K562 (cell line): ENCODE results near the gene NINJ2. TPM values are rescaled to one million over a fixed set of nuclear protein-coding genes. Genes with fewer than 3 reads are reported as not detected.

Source experiments
- ATAC-seq: fragments of 200-7000 bp; cut with Tn5 transposase; 3 replicates; pipeline ENCODE4 v1.9.1; 2020; ENCODE audit warnings: moderate library complexity
- BruUV-seq: library from RNA; stranded (reverse); fragments of 400-500 nt; replicated peaks from 2 replicates; lab custom pipeline; 2021; lab: Mats Ljungman, UMichigan
- CTCF ChIA-PET: fragments of 300-600 bp; formaldehyde crosslinking; extraction: SDS; loops from one replicate; lab custom pipeline; 2021; ENCODE audit warnings: low intra/inter-chr PET ratio; lab: Yijun Ruan, JAX
- POLR2A ChIA-PET: fragments of 300-600, 350-650 bp; sonication (Branson Sonifier 250); formaldehyde crosslinking; extraction: SDS; loops from one replicate; lab custom pipeline; 2021; ENCODE audit warnings: antibody characterized with exemption, inconsistent platforms; lab: Yijun Ruan, JAX
- DNase-seq, 4 experiments: peaks; one replicate each; pipeline versions ENCODE4 v3.0.0 to v3.0.0-alpha.2; 2011 to 2018; ENCODE audit warnings: low spot score in 3 of 4, mixed read lengths in 3 of 4; ENCODE audit errors: extremely low read depth in 1 of 4
- FAIRE-seq: peaks from 2 replicates; lab custom pipeline; 2011; peaks lifted over from hg19 to GRCh38; lab: Jason Lieb, UNC
- H2AFZ ChIP-seq: 2 replicates; pipeline ENCODE4 v1.6.0; 2011; ENCODE audit warnings: low read depth, low read length, control low read depth, inconsistent platforms
- H3K27ac ChIP-seq: fragments of 200-600 bp; 3 replicates; pipeline ENCODE4 v1.8.0; 2011; ENCODE audit warnings: low read depth, mild to moderate bottlenecking, control low read depth, inconsistent platforms, low read length, moderate library complexity, mixed read lengths; ENCODE audit errors: extremely low read depth
- H3K27me3 ChIP-seq, 2 experiments: fragments of 300-600 bp in 1 of 2; 2 replicates in 1 of 2; 3 replicates in 1 of 2; pipeline versions ENCODE4 v1.6.0 to v1.8.0; 2011; ENCODE audit warnings: inconsistent platforms in 2 of 2, low read length in 2 of 2, mild to moderate bottlenecking in 1 of 2, mixed read lengths in 1 of 2, moderate library complexity in 1 of 2; ENCODE audit not compliant: control insufficient read depth in 2 of 2, insufficient read depth in 2 of 2
- H3K36me3 ChIP-seq: fragments of 300-600 bp; 3 replicates; pipeline ENCODE4 v1.8.0; 2011; ENCODE audit warnings: mild to moderate bottlenecking, low read length, inconsistent platforms; ENCODE audit not compliant: control insufficient read depth, insufficient read depth
- H3K4me1 ChIP-seq, 2 experiments: fragments of 200-600 bp in 1 of 2; replicated peaks in 1 of 2; 2 replicates in 1 of 2; 3 replicates in 1 of 2; pipeline versions ENCODE4 v1.5.1 to v1.8.0; 2011; ENCODE audit warnings: inconsistent platforms in 2 of 2, low read length in 2 of 2, mild to moderate bottlenecking in 1 of 2, mixed read lengths in 1 of 2, moderate library complexity in 1 of 2; ENCODE audit not compliant: control insufficient read depth in 2 of 2, insufficient read depth in 2 of 2
- H3K4me2 ChIP-seq: 2 replicates; pipeline ENCODE4 v1.6.1; 2011; ENCODE audit warnings: low read length, control low read depth, inconsistent platforms, mixed read lengths; ENCODE audit not compliant: insufficient read depth
- H3K4me3 ChIP-seq: fragments of 200-600 bp; sonication (generic), shearing (Covaris generic); 2 replicates; pipeline ENCODE4 v1.5.1; 2016; ENCODE audit warnings: control low read depth, inconsistent platforms
- H3K79me2 ChIP-seq: fragments of 200-600 bp; 3 replicates; pipeline ENCODE4 v1.8.0; 2011; ENCODE audit warnings: low read length, inconsistent platforms; ENCODE audit not compliant: control insufficient read depth, insufficient read depth
- H3K9ac ChIP-seq, 2 experiments: 2 replicates each; pipeline versions ENCODE4 v1.6.0 to v1.6.1; 2011; ENCODE audit warnings: low read depth in 2 of 2, low read length in 2 of 2, control low read depth in 1 of 2, inconsistent platforms in 1 of 2, mild to moderate bottlenecking in 1 of 2, mixed read lengths in 1 of 2; ENCODE audit not compliant: insufficient read depth in 1 of 2
- H3K9me1 ChIP-seq: one replicate; pipeline ENCODE4 v1.6.0; 2011; ENCODE audit warnings: inconsistent platforms, mild to moderate bottlenecking, low read length, moderate library complexity; ENCODE audit not compliant: control insufficient read depth, insufficient read depth
- H3K9me3 ChIP-seq: replicated peaks from 2 replicates; pipeline ENCODE4 v1.5.1; 2011; ENCODE audit warnings: low read depth, low read length, inconsistent platforms; ENCODE audit not compliant: control insufficient read depth, insufficient read depth
- H4K20me1 ChIP-seq: replicated peaks from 2 replicates; pipeline ENCODE4 v1.6.1; 2011; ENCODE audit warnings: low read length, inconsistent platforms, mixed read lengths; ENCODE audit not compliant: control insufficient read depth, insufficient read depth
- CREB3 ChIP-seq: fragments of 450-650 bp; conservative IDR thresholded peaks from 2 replicates; pipeline ENCODE4 v1.6.1; 2016; ENCODE audit warnings: missing genetic modification characterization, low read depth, mild to moderate bottlenecking, missing compliant biosample characterization, moderate library complexity
- KLF13 ChIP-seq: fragments of 450-650 bp; IDR thresholded peaks from 2 replicates; pipeline ENCODE4 v1.6.1; 2016; ENCODE audit warnings: missing genetic modification characterization, low read depth, mild to moderate bottlenecking, missing compliant biosample characterization, moderate library complexity, borderline replicate concordance
- NFIC ChIP-seq: fragments of 450-650 bp; IDR thresholded peaks from 2 replicates; pipeline ENCODE4 v1.6.1; 2017; ENCODE audit warnings: mild to moderate bottlenecking, inconsistent platforms
- RAD21 ChIP-seq, 2 experiments: fragments of 250-450 bp in 1 of 2; fragments of 450-650 bp in 1 of 2; sonication (Bioruptor Pico) in 1 of 2; formaldehyde crosslinking in 1 of 2; IDR thresholded peaks in 1 of 2; conservative IDR thresholded peaks in 1 of 2; 2 replicates each; pipeline versions ENCODE4 v1.4.0 to v1.8.0; 2020 to 2022; ENCODE audit warnings: mild to moderate bottlenecking in 2 of 2, moderate library complexity in 1 of 2
- RHOXF2B ChIP-seq: fragments of 250-450 bp; sonication (Bioruptor Pico); conservative IDR thresholded peaks from 2 replicates; pipeline ENCODE4 v1.5.1; 2021
- SIRT6 ChIP-seq: IDR thresholded peaks from one replicate; pipeline ENCODE4 v1.6.1; 2012; ENCODE audit warnings: low read depth, mild to moderate bottlenecking, control low read depth, inconsistent platforms, low read length, moderate library complexity
- SNIP1 ChIP-seq: fragments of 450-650 bp; IDR thresholded peaks from 2 replicates; pipeline ENCODE4 v1.7.1; 2017; ENCODE audit warnings: low read depth, mild to moderate bottlenecking
- ZFP36 ChIP-seq: fragments of 150-350 bp; IDR thresholded peaks from 2 replicates; pipeline ENCODE4 v1.6.1; 2018; ENCODE audit warnings: low read length, low read depth; ENCODE audit not compliant: partially characterized antibody
- ZNF24 ChIP-seq: fragments of 450-650 bp; IDR thresholded peaks from 2 replicates; pipeline ENCODE4 v1.6.1; 2016
- ZNF57 ChIP-seq: fragments of 450-650 bp; formaldehyde crosslinking; IDR thresholded peaks from 2 replicates; pipeline ENCODE4 v1.4.0; 2020; ENCODE audit warnings: mild to moderate bottlenecking, moderate library complexity
- WGBS: fragments of 100-300 bp; shearing (Covaris generic); methylation state at CpG from one replicate; pipeline ENCODE4 v1.1.6; 2016; ENCODE audit warnings: low coverage, mixed read lengths; ENCODE audit not compliant: insufficient coverage; ENCODE audit errors: missing lambda C conversion rate; 5-methylcytosine and 5-hydroxymethylcytosine counted together
- in situ Hi-C: fragments of 300-500 bp; cut with MboI; formaldehyde crosslinking; loops from 4 replicates; pipeline ENCODE4 v1.15.0; 2018; ENCODE audit warnings: inconsistent platforms, mixed read lengths
- intact Hi-C: fragments of 100-400 bp; cut with micrococcal nuclease; formaldehyde crosslinking; loops from 2 replicates; pipeline ENCODE4 v1.14.2; 2022
- polyA plus RNA-seq, 8 experiments: library from polyadenylated mRNA; depleted of rRNA in 4 of 8; stranded (reverse) in 5 of 8; unstranded in 3 of 8; fragments of >200 nt; fragmentation: Nextera tagmentation in 2 of 8; fragmentation: Illumina TruSeq in 1 of 8; extraction: Ambion mirVana in 2 of 8; extraction: Trizol in 1 of 8; gene quantifications; 2 replicates each; pipeline versions ENCODE4 v1.2.1 to v1.2.3, GENCODE V29; 2011 to 2014; ENCODE audit warnings: inconsistent platforms in 1 of 8, missing spikeins in 1 of 8
- total RNA-seq, 7 experiments: library from RNA; depleted of rRNA in 6 of 7; stranded (reverse); fragments of >200 nt in 6 of 7; fragmentation: Illumina TruSeq in 2 of 7; extraction: Trizol in 2 of 7; gene quantifications; 2 replicates each; pipeline versions ENCODE4 v1.2.1 to v1.2.3, GENCODE V29; 2011 to 2021; ENCODE audit warnings: low replicate concordance in 1 of 7
- TF ChIP-seq, protein P1 (sequence below), 2 experiments: fragments of 450-650 bp in 1 of 2; IDR thresholded peaks; 2 replicates each; pipeline ENCODE4 v1.6.1; 2011 to 2017; ENCODE audit warnings: low read depth in 2 of 2, antibody characterized with exemption in 1 of 2, borderline replicate concordance in 1 of 2, low read length in 1 of 2, mild to moderate bottlenecking in 1 of 2, mixed read lengths in 1 of 2; ENCODE audit not compliant: control insufficient read depth in 1 of 2

Gene NINJ2
- total and polyA plus RNA-seq, 9 of the 15 experiments (the other 6 are each of a cell fraction or from before 2014, with no cell fraction given): 2.6 to 16.0 (median 4.5) TPM

DNA sequence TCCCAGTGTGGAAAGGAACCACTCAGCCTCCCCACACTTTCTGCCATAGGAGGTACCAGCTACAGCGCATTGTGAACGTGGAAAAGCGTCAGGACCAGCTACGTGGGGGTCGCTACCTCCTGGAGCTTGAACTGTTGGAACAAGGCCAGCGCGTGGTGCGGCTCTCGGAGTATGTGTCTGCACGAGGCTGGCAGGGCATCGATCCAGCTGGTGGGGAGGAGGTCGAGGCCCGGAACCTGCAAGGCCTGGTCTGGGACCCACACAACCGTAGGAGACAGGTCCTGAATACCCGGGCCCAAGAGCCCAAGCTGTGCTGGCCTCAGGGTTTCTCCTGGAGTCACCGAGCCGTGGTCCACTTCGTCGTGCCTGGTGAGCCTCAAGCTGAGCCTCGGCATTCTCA is 106.7 kb downstream of the NINJ2 start:
- no peaks in the 10 kb centered on the region for H3K36me3 ChIP-seq
- intact Hi-C loops: no loop called here

GRCh38 chr12:554001-554285 is 109.3 kb downstream of the NINJ2 start:
- POLR2A ChIA-PET: interaction anchor here (0.6 kb wide), 1 partner anchor 458 kb away, joined by 3 read pairs; no protein-coding TSS in a partner anchor
- Histone ChIP-seq H3K9me1 (no peaks in the 10 kb centered on the region), H3K27ac (no peak overlapping the region), H3K4me2 (no peak overlapping the region), H2AFZ (no peak overlapping the region), H4K20me1 (peaks cover 4% of the 10 kb centered on the region; the same call in 1 of the 2 replicates), H3K27me3 (peaks cover 3 to 69% of the 10 kb centered on the region in 2 experiments; a peak in 4 of 5 replicates), H3K36me3 (no peaks in the 10 kb centered on the region), H3K4me1 (peaks cover 0 to 11% of the 10 kb centered on the region in 2 experiments; a peak in 3 of 5 replicates), H3K9ac (no peak overlapping the region), H3K79me2 (no peaks in the 10 kb centered on the region), H3K9me3 (no peaks in the 10 kb centered on the region), H3K4me3 (no peak overlapping the region)
- no TSS peak for BruUV-seq
- WGBS: 22% methylated on average over 6 of the region's 8 CpGs
- CTCF ChIA-PET: no interaction called here
- ATAC-seq (no peak), DNase-seq (no peak), FAIRE-seq (no peak)
- in situ Hi-C loops: loop anchor here (25.0 kb wide), 1 partner anchor 1033 kb away; the partner anchor contains the start of gene FBXL14
- intact Hi-C loops: no loop called here
- TF ChIP-seq ZNF57 (no peak), ZFP36 (no peak), RHOXF2B (CRISPR knock-in tag) (no peak), KLF13 (no peak), SIRT6 (no peak), ZNF24 (no peak), SNIP1 (no peak), RAD21 (CRISPR knock-in tag; conservative IDR thresholded peaks at IDR 0.05 in 1 of 2, IDR thresholded peaks at IDR 0.05 in 1 of 2) (no peak)
- TF ChIP-seq, protein P1, sequence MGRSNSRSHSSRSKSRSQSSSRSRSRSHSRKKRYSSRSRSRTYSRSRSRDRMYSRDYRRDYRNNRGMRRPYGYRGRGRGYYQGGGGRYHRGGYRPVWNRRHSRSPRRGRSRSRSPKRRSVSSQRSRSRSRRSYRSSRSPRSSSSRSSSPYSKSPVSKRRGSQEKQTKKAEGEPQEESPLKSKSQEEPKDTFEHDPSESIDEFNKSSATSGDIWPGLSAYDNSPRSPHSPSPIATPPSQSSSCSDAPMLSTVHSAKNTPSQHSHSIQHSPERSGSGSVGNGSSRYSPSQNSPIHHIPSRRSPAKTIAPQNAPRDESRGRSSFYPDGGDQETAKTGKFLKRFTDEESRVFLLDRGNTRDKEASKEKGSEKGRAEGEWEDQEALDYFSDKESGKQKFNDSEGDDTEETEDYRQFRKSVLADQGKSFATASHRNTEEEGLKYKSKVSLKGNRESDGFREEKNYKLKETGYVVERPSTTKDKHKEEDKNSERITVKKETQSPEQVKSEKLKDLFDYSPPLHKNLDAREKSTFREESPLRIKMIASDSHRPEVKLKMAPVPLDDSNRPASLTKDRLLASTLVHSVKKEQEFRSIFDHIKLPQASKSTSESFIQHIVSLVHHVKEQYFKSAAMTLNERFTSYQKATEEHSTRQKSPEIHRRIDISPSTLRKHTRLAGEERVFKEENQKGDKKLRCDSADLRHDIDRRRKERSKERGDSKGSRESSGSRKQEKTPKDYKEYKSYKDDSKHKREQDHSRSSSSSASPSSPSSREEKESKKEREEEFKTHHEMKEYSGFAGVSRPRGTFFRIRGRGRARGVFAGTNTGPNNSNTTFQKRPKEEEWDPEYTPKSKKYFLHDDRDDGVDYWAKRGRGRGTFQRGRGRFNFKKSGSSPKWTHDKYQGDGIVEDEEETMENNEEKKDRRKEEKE (IDR thresholded peaks at IDR 0.05; ENCODE audit: borderline replicate concordance in 1 of 2, control insufficient read depth in 1 of 2, low read depth in 2 of 2, low read length in 1 of 2): no peak

More for the DNA sequence above, 106.7 kb downstream of the NINJ2 start:
- DNase-seq: no peak
- in situ Hi-C loops: loop anchor here (25.0 kb wide), 1 partner anchor 1031 kb away; the partner anchor contains the start of gene FBXL14
- no peaks in the 10 kb centered on the region for H3K9me3 ChIP-seq
- peaks cover 0 to 22% of the 10 kb centered on the region in 2 experiments; a peak in 3 of 5 replicates for H3K4me1 ChIP-seq
- no peak overlapping the region for H3K4me2 ChIP-seq
- H3K27ac ChIP-seq: no peak overlapping the region
- H3K79me2 ChIP-seq: no peaks in the 10 kb centered on the region
- H2AFZ ChIP-seq: no peak overlapping the region
- H4K20me1 ChIP-seq: peaks cover 9% of the 10 kb centered on the region; the same call in 1 of the 2 replicates
- TF ChIP-seq CREB3 (no peak), NFIC (peak; percentile 25; the same call in 1 of the 2 replicates)
- TF ChIP-seq, all 486 proteins: peak for 1
- POLR2A ChIA-PET: no interaction called here
- no peak for ATAC-seq
- BruUV-seq: no TSS peak
- Histone ChIP-seq H3K9me1 (no peaks in the 10 kb centered on the region), H3K9ac (no peak overlapping the region), H3K27me3 (peaks cover 20 to 68% of the 10 kb centered on the region in 2 experiments; a peak in 4 of 5 replicates), H3K4me3 (no peak overlapping the region)
- no peak for FAIRE-seq
- CTCF ChIA-PET: no interaction called here
- 28% methylated on average over 9 of the region's 20 CpGs for WGBS
